HG03354 (cell line): Measurements from ENCODE around the gene DYSF.

ENCODE experiments used
- ATAC-seq: cut with Tn5 transposase; IDR thresholded peaks from one replicate; pipeline ENCODE4 v1.9.1; 2021; ENCODE audit warnings: mild to moderate bottlenecking; ENCODE audit not compliant: unreplicated experiment, poor library complexity, severe bottlenecking

Gene DYSF

DNA sequence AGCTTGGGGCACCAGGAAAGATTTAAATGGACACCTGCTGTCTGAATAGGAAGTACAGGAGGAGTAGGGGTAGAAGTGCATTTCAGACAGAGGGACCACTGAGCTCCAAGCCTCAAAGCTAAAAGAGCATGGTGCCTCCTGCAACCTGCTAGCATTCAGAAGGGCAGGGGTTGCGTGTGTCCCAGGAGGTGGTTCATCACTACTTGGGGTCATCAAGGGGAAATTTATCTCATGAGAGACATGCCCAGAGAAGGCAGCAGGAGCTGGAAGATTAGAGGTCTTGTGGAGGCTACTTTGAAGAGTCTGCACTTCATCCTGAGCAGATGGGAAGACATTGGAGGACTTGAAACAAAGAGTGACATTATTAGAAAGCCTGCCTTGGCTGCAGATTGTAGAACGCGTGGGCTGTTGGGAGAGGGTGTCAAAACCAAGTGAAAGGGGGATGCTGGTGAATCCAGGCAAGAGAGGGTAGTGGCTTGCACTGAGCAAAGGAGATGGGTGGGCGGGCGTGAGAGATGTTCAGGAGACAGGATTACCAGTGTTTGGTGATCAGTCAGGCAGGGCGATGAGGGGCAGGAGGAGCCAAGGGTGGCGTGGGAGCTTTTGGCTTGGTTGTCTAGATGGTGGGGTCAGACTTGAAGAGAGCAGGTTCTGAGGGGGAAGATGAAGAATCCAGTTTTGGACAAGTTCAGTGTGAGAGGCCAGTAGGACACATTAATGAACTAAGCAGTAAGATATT, 154.0 kb downstream of the DYSF start:
- ATAC-seq: no peak

DNA sequence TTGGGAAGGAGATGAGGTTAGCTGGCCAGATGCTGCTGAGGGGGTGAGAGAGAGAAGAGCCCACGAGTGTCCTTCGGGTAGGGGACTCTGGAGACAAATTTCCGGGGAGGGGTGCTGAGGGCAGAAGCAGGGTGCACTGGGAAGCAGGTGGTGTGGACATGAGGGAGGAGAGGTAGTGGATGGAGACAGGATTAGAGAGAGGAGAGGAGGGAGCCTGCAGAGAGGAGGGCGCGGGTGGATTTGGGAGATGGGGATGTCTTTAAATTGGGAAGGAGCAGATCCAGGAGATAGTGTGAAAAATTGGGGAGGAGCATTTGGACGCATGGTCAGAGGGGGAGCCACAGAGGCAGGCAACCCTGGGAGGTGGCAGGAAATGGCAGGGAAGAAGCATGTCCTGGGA, 154.7 kb downstream of the DYSF start:
- ATAC-seq: no peak

DNA sequence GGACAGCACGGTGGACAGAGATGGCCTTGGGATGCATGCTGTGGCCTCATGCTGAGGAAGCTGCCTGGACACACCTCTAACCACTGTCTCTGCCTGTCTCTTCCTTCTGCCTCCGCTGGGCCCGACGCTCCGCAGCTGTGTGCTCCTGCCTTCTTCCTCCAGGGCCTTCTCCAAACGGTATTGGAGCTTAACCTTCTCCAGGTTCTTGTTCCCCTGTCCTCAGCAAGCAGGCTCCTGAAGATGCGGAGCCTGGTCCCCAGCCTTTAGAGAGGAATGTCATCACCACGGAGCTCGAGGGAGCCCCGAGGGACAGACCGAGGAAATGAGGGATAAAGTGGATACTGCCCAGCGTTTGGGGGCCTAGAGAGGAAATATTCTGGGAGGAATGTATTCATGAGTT, 155.1 kb downstream of the DYSF start:
- ATAC-seq: no peak

DNA sequence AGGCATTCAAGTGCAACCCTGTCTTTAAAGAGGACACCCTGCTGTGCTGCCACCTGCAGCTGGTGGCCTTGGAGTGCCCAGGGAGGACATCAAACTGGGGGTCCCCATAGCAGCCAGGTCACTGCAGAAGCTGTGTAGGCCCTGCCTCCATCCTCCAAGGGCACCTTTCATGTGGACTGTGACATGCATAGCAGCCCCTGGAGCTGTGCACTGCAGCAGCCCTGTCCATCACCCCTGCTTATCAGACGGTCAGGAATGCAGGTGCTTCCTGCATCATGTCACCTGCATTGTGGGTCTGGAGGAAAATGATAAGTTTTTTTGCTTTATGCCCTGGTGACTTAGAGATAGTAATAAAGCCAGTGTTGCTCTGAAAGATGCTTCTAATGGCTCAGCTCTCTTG, 155.7 kb downstream of the DYSF start:
- ATAC-seq: no peak

DNA sequence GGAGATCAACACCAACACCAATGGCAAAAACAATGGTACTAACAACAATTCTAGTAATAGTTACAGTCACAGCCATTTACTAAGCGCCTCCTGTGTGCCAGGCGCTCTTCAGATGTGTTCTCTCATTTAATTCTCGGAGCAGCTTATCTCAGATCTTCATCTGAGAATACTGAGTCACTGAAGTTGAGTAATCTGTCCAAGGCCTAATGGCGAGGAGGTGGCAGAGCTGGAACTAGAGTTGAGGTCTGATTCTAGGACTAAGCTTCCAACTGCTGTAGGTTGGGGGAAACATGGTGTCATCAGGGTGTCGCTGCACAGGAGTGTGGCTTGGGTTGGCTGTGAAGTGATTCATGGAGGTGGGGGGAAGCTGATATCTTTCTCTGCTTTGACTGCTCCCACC, 156.1 kb downstream of the DYSF start:
- ATAC-seq: no peak

DNA sequence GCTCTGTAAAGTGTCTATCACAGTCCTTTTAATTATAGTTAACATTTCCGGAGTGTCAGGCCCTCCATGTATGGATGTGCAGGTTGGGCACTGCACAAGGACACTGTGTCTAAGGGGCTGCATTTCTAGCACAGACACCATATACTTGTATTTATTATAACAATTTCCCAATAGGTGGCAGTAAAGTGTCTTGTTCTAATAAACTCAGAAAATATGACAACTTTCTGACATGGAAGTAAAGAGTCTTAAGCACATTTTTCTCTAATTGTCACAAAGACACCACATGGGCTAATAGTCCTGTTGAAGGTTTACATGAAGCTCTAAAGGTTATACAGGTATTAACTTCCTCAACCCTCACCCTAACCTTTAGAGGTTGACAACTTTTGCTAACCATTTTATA, 156.6 kb downstream of the DYSF start:
- ATAC-seq: no peak

DNA sequence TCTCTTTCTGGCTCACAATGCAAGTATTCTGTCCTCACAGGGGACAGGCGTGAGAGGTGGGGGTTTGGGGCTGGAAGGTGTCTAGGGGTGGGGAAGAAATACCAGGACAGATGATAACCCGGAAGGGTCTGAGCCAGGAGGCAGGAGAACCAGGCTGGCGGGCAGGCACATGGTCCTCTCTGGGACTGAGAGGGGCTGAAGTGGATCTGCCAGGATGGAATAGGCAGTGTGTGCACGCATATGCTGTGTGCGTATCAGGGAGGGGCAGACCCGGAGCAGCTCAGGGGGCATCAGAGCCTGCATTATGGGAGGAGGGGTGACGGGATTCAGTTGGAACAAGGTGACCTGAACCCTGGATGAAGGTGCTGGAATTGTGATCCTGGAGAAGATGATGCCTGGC, 157.3 kb downstream of the DYSF start:
- ATAC-seq: no peak

DNA sequence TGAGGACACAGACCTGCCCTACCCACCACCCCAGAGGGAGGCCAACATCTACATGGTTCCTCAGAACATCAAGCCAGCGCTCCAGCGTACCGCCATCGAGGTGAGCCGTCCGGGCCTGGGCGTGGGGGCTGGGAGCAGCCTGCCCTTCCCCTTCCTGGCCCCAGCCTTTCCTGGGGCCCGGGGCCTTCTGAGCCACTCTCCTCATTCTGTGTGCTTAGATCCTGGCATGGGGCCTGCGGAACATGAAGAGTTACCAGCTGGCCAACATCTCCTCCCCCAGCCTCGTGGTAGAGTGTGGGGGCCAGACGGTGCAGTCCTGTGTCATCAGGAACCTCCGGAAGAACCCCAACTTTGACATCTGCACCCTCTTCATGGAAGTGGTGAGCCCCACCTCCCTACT, 157.9 kb downstream of the DYSF start:
- ATAC-seq: no peak

DNA sequence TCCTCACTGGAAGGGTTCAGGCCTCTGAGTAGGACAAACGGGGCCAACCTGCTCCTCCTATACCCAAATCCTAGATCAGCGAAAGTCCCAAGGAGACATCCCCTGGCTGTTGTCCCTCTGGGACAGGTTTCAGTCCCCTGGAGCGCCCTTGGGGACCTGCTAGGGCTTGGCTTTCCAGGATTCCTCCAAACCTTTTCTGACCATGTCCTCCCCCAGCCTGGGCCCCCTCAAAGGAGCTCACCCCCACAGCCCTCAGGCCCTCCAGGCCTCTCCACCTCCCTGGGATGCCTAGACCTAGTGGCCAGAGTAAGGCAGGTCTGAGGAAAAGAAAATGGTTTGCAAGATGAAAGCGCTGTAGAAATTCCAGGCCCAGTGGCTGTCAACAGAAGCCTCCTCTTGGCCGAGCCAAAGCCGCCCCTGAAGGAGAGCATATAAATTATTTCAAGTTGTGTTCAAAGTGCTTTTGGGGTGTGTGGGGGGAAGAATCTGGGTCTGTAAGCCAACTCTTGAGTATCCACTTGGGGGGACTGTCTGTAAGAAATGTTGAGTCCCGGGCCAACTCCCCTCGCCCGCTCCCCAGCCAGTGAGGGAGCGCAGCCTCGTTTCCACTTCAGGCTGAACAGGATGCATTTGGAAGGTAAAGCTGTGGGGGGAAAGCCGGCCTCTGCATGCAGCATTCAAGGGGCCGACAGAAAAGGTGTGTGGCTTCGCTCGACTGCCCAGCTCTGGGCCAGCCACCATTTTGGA, 158.6 kb downstream of the DYSF start:
- ATAC-seq: no peak

DNA sequence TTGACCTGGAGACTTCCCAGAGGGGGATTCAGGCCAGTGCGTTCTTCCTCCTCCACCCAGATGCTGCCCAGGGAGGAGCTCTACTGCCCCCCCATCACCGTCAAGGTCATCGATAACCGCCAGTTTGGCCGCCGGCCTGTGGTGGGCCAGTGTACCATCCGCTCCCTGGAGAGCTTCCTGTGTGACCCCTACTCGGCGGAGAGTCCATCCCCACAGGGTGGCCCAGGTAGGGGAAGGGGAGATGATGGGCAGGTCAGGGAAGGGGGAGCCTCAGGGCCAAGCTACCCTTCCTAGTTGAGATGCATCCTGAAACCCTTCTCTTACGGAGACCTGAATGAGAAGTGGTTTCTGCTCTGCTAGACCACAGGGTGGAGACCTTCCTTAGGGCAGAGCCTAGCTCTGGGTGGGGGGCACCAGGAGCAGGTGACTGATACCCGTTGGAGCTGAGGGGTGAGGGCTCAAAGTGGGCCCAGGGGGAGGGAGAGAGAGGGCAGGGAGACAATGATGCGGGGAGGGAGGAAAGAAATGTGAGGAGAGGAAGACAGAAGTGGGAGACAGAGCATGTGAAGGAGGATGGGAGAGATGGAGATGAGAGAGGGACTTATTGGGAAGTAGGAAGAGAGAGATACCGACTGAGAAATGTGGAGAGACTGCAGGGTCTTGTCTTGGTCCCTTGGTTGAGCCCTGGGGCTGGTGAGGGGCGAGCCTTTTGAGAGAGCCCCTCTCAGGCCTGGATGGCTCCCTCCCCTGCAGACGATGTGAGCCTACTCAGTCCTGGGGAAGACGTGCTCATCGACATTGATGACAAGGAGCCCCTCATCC, 159.4 kb downstream of the DYSF start:
- no peak for ATAC-seq

DNA sequence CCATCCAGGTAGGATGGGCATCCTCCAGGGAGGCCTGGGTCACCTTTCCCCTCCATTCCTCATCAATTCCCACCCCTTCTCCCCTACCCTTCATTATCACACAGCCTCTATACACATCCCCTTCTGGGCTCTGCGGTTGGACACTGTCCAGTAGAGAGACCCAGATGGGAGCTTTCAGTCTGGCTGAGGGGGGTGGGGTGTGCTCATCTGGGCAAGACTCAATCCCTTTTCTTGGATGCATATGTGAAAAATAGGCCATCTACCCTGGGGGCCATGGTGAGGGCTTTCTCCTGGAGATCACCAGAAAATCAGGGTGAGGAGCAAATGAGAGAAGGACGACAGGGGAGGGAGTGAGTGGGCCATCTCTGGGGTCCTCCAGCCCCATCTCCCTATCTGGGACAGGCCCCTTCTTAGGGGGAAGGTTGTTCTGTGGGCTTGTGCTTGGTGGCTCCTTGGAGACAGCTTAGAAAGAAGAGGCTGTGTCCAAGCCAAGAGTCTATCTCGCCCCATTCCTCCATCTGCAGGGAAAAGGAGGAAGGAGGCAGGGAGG, 160.1 kb downstream of the DYSF start:
- no peak for ATAC-seq

DNA sequence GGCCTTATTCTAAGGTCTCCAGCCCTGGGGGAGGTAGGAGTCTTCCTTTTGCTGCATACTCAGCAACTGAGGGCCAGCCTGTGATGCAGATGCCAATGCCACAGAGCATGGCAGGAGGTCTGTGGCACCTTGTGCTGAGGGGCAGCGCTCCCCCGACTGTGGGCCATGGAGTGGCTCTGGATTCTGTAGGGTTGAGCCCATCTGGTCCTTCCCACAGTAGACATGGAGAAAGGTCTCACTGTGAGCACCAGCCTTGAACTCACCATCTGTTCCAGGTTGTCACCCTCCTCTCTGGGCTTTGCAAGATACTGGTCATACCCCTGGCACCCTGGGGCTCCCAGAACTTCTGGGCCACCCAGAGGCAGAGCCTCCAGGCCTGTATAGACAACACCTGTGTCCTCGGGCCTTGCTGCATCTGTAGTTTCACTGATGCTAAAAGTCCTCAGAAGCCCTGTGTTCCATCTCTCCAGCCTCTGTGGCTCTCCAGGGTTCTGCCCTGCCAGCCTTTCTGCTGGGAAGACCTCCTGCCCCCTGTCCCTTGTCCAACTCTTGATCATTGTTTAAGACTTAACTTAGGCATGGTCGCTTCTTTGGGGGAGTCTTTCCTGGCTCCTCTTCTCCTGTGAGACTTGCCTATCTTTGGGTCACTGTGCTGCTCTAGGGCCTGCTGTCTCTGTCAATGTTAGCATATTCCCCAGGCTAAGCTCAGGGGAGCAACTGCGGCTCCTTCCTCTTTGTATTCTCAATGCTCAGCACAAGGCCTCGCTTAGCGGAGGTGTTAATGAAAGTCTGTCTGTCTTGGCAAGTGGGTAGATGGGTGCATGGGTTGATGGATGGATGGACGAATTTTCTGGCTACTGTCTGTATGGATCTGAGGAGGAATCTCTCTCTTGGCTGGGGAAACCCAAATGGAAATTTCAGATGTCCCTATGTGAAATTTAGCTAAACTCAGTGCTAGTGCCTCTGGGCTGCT, 160.9 kb downstream of the DYSF start:
- ATAC-seq: no peak

DNA sequence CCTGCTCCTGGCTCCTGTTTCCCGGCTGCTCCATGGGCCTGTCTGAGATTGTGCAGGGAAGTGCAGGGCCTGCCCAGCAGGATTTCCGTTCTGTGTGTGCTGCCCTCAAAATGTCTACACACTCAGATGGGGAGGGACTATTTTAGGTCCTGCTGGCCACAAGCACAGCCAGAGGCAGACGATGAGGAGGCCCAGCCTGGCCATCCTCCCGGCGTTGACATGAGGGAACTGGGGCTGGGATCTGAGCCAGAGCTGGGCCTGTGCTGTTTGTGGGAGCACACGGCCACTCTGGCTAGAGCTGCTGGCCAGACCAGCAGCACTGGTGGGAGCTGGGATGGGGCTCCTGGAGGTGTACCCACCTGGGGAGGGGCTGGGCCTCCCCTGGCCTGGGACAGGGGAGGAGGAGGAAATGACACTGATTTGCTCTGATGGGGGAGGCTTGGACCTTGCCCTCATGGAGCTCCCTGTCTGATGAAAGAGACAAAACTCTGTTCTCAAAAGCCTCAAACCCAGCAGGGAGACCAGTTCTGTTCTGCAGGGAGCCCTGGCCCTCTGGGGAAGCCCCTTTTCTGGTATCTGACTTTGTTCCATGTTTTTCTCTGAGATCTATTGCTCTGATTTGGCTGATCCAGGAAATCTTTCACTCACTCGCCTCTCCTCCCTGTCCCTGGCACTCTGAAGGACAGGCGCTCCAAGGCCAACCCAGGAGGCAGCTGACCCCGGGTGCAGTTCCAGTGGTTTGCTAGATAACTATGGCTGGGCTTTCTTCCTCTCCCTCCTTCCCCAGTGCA, 161.8 kb downstream of the DYSF start:
- ATAC-seq: no peak

DNA sequence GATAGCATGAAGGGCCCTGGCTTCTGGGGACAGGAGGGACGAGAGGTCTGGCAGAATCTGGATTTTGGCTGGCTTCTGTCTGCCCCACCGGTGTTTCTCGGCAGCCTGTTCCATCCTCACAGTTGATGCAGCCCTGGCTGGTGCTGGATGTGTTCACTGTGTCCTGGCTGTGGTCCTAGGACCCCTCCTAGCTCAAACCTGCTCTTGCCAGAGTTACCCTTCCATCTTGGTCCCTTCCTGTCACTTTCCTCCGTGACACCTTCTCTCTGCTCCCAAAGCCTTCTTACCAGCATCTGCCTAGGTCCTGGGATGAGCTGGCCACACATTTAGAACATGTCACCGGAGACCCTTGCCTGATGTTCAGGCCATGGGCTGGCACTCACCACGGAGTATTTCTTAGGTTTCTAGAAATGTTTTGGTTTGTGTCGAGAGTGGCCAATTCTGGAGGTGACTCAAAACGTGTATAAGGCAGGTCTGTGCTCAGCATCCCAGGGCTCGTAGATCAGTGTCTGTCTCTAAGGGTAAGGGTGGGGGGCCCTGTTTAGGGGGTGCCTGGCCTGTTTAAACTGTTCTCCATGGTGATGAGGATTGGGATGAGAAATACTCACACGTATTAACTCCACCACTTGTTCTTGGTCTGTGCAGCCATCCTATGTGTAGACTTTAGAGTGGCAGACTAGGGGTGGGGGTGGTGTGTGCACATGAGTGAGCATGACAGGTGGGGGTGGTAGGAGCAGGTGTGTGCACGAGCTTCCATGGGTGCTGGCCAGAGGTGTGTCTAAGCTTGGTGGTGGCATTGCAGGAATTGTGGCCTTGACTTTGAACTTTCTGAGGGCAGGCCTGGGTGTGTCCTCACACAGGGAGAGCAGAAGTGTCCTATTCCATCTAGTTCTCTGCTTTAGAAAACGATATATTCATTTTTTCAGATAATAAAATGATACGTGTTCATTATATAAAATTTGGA, 162.7 kb downstream of the DYSF start:
- ATAC-seq: no peak

DNA sequence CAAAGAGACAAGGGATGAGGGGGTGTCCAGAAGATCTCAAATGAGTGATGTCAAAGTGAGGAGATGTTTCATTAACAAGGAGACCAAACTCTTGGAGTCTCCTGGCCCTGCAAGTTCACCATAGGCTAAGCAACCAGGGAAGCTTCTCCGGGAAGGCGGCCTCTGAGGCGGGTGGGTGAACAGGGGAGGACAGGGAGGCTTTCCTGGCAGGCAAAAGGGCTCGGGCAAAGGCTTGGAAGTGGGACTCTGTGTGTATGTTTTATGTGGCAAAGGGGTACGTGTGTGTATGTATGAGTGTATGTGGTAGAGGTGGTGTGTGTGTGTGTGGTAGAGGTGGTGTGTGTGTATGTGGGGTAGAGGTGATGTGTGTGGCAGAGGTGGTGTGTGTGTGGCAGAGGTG, 163.9 kb downstream of the DYSF start:
- ATAC-seq: no peak

DNA sequence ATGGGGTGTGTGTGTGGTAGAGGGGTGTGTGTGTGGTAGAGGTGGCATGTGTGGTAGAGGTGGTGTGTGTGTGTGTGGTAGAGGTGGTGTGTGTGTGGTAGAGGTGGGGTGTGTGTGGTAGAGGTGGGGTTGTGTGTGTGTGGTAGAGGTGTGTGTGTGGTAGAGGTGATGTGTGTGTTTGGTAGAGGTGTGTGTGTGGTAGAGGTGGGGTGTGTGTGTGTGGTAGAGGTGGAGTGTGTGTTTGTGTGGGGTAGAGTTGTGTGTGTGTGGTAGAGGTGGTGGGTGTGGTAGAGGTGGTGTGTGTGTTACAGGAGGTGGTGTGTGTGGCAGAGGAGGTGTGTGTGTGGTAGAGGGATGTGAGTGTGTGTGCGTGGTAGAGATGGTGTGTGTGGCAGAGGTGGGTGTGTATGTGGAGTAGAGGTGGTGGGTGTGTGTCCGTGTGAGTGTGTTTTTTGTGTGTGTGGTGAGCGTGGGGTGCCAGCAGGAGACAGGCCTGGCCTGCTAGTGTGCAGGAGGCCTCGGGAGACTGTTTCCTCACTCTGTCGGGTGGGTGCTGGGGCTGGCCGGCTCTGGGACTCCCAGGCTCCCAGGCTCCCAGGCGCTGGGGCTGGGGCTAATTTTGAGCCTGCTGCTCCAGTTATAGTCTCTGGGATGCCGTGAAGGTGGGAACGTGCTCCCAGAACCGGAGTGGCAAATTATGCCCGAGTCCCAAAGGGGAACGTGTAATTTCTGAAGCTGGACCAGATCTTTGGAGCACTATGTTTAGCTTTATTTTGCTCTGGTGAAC, 165.2 kb downstream of the DYSF start:
- ATAC-seq: no peak
